Activated CD8-positive, alpha-beta memory T cell treated with anti-CD3 and anti-CD28 coated beads for 48 hours (primary cell): Measurements from ENCODE around the gene SLC10A7.
"Not testable (repeated sequence)": the region's sequence is repeated elsewhere in the genome, so short reads cannot be mapped to it uniquely, and the experiment has no call there.

ENCODE experiments used
- DNase-seq, 3 experiments: peaks; one replicate each; pipeline ENCODE4 v3.0.0-alpha.2; 2020; ENCODE audit warnings: low read depth in 2 of 3, low spot score in 2 of 3

SLC10A7 gene

DNA sequence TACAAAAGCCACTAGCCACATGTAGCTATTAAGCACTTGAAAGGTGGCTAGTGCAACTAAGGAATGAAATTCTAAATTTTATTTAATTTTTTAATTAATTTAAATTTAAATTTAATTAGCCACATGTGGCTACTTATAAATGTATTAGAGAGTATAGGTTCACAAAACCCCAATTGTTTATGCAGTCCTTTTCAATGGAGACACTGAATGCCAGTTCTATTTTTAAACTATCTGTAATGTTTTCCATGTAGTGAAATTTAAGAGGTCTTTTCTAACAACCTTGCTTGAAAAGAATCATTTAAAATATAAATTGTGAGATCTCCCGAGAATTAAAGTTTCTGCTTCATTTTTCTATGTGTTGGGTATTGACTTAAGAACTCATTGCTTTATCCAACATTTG lies 154.4 kb downstream of the SLC10A7 start:
- DNase-seq = no peak

DNA sequence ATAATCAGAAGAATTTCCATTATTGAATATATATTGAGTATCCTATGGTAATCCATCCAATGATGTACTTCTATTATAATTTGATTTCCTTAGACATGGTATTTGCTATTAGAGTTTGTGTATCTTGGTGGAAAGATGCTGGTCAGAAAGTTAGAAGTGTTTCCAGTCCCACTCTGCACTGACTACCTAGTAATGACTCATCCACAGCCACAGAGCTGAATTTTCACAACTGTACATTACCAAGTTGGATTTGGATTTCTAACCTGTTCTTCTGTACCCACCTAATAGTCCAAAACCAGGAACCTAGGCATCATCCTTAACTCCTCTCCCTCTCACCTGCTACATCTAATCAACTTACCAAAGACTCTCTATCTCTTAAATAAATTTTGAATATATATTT lies 162.0 kb downstream of the SLC10A7 start:
- no peak for DNase-seq

DNA sequence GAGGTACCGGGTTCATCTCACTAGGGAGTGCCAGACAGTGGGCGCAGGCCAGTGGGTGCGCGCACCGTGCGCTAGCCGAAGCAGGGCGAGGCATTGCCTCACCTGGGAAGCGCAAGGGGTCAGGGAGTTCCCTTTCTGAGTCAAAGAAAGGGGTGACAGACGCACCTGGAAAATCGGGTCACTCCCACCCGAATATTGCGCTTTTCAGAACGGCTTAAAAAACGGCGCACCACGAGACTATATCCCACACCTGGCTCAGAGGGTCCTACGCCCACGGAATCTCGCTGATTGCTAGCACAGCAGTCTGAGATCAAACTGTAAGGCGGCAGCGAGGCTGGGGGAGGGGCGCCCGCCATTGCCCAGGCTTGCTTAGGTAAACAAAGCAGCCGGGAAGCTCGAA lies 171.6 kb downstream of the SLC10A7 start:
- DNase-seq = not testable (repeated sequence)

DNA sequence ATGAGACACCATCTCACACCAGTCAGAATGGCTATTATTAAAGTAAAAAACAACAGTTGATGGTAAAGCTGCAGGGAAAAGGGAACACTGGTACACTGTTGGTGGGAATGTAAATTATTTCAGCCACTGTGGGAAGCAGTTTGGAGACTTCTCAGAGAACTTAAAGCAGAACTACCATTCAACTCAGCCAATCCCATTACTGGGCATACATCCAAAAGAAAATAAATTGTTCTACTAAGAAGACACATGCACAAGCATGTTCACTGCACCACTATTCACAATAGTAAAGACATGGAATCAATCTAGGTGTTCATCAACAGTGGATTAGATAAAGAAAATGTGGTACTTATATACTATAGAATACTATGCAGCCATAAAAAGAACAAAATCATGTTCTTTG lies 172.4 kb downstream of the SLC10A7 start:
- DNase-seq = no peak

DNA sequence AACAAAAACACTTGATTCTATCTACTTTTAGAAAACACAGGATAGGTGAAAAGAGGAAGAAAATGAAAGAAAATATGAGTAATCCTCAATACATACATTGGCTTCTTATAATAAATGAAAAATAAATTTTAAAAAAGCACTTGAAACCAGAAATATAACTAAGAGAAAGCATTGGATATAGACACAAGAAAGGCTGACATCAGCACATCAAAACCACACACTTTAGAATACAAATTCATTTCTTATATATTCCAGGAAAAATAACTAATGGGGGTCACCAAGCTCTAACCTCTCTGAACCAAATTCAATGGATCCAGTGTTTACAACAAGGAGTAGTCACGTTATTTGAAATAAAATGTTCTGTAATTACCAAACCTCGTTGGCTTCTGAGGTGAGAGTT lies 173.9 kb downstream of the SLC10A7 start:
- no peak for DNase-seq

DNA sequence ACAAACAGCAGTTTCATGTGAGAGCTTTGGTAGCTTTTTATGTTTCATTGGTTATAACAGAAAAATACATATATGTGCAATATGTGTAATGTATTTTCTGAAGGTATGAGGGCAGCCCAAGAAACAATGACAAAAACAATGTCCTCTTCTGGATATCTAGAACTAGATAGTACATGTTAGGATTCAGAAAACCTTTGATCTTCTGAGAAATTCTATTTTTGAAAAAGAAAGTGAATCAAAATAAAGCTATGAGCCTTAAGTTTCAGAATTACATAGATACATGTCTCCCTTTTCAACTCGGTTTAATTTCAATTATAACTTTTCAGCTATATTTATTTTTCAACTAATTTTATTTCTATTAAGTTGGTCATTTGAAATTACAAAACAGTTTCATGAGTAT lies 175.5 kb downstream of the SLC10A7 start:
- no peak for DNase-seq

DNA sequence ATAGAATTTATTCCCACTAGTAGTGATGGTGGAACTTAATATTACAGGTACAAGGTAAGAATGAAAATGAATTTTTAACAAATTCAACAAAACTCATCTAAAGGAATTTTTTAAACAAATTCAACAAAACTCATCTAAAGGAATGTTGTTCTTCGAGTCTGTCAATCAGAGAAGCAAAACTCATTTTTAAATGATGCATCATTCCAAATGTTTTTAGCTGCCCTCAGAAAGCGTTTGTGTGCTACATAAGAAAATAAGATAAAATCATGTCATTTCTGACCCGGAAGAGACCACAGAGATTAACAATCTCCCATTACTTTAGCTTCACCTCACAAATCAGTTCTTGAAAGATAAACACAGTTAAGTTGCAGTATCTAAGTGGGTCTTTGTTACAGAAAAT lies 178.0 kb downstream of the SLC10A7 start:
- no peak for DNase-seq

DNA sequence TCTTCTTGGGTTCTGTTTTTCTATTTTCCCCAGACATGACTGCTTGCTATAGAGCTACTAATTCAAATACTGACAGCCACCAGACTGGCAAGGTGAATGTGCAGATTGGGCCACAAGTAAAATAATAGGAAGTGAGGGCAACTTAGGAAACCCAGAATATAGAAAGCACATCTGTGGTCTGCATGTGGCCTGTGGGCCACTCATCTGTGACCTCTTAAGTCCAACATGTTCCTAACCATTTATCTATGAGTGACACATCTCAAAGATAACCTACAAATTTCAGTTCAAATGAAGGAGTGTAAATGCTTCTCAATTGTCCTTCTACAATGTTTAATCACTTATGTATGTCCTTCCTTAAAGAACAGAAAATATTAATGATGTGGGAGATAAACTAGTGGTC lies 178.5 kb downstream of the SLC10A7 start:
- DNase-seq = no peak

DNA sequence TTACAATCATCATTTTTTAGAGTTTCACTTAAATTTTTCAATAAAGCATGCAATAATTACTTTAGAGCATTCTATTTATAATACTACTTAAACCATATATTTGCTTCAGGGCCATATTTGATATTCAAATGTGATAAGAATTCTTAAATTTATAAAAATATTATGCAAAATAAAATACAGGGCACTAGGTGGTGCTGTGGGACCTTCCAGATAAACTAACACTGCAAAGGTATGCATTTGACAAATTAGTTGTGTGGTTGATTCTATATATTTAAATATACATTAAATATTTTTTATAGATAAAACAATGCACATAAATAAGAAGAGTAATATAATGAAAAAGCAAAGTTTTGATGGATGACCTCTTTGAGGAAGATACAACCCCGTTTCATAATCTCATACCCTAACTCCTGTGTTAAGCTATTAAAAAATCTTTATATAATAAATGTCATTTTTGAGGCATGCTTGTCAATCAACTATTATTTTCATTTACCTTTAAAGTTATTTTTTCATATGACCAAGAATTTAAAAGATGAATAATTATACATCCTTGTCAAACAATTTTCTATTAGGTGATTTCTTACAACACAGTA lies 179.0 kb downstream of the SLC10A7 start:
- no peak for DNase-seq

DNA sequence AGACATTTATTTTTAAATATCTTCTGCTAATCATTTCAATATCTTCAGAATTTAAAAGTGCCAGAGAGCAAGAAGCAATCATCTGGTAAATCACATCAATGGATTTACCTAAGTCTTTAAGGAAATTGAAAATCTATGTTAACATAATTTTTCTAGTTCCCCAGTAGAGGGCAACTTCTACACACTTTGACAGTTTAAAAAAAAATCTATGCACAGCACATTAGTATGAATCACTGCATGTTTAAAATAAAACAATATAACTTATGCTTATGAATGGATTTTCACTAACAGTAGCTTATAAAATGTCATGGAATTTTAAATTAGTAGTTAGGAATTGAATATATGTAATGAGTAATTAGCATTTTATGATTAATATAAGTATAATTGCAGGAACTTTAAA lies 180.9 kb downstream of the SLC10A7 start:
- no peak for DNase-seq

DNA sequence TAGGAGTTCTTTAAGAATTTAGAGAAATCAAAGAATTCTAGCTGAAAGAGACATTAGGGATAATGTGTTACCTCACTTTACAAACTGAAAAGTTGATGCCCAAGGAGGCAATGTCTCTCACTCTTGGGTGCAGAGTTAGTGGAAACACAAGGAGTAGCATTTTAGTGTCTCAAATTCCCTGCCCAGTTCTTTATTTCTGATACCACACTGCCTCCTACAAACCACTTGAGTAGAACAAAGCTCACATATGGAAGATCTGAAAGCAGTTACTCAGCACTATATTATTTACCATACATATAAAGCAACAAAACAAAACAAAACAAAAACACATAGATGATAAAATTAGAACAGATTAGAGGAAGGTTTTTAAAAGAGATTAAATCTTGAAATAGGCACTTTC lies 183.2 kb downstream of the SLC10A7 start:
- DNase-seq = no peak

DNA sequence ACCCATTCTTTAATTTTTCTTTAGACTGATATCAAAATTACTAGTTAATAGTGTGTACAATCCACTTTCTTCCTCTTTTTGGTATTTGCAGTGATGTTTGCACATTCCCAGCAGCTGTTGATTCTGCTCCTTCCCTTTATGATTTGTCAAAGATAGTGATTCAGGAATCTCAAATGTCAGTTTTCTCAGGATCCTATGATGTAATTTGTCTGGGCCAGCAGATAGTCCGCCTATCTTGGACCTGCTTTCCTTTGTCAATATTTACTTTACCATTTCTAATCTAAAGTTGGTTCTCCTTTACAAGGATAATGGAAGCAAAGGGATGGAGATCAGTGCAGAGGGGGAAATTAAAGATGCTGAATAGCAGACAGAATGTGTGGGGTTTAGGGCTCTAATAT lies 185.3 kb downstream of the SLC10A7 start:
- DNase-seq = no peak

DNA sequence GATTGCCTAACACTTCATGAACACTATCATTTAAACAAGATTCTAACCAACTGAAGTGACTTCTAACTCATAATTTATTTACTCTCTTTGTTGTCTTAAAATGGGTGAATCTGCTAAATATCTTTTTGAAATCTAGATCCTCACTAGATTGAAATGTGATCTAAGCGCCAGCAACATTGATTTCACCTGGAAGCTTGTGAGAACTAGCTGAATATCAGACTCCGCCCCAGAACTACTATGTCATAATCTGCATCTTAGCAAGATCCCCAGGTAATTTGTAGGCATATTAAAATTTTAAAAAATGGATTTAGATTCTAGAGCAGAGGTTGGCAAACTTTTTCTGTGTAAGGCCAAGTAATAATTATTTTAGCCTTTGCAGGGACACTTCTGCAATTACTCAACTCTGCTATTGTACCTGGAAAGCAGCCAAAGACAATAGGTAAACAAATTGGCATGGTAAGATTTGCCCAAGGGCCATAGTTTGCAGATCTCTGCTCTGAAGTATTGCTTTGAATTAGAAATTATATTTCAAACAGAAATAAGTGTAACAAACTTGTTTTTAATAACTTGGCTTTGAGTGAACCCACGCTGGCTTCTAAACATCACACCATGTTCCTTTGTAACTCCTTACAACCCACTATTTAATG lies 185.9 kb downstream of the SLC10A7 start:
- no peak for DNase-seq

DNA sequence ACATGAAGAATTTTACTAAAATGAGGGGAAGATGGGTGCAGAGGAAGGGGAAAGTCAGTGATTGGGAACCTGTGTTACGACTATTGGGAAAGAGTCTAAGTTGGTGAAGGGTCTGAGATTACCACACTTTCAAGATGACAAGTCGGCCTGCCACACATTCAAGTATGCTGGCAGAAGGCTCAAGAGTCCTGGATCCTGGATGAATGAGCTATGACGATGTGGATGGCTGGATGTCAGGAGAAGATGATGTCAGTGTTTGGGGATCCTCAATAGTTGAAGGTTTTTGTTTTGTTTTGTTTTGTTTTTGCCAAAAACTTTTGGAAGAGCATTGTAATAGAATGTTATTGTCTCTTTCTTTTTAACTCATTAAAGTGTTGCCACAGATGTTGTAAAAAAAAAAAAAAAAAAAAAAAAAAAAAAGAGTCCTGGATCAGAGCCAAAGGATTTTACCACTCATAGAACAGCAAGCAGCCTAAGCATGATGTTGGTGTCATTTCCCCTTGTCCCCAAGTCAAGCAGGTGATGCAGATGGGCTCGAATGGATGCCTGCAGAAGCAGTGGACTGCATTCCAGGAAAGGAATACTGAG lies 186.8 kb downstream of the SLC10A7 start:
- no peak for DNase-seq

DNA sequence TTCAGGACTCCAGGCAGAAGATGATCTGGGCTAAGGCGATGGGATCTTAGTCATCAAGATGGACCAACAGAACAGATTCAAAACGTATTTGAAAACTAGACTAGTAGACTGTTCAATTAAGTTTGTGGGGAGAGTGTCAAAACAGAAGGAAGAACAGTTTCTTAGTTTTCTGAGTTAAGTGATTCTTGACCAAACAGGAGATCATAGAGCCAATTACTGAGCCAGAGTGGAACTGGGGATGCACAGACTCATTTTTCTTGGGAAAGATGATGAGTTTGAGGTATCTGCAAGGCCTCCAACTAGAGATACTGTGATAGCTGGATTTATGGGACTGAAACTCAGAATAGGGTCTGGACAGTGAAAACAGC lies 187.9 kb downstream of the SLC10A7 start:
- DNase-seq = no peak

DNA sequence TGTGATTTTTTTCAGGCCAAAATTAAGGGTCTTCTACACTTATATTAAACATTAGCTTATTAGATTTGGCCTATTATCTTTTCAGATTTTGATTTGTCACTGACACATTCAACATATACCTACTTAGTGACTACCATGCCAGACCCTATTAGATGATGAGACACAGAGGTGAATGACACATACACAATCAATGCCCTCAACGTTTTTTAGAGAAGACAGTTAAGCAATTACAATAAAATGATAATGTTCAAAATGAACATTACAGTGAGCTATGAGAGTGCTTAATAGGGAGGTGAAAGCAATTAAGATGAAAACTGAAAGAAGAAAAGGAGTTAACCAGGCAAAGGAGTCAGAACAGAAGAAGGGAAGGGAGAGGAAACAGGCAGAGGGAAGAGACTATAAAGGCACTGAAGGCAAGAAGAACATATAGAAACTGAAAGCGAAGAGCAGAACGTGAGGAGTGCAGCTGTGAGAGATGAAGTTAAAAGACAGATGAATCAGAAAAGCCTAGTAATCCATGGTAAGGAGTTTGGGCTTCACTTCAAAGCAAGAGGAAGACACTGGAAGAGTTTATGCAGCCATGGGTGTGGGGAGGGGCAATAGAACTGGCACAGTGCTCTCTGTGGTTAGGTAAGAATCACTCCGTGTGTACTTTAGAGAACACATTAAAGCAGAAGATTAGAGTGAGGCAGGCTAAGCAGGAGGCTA lies 188.4 kb downstream of the SLC10A7 start:
- no peak for DNase-seq

DNA sequence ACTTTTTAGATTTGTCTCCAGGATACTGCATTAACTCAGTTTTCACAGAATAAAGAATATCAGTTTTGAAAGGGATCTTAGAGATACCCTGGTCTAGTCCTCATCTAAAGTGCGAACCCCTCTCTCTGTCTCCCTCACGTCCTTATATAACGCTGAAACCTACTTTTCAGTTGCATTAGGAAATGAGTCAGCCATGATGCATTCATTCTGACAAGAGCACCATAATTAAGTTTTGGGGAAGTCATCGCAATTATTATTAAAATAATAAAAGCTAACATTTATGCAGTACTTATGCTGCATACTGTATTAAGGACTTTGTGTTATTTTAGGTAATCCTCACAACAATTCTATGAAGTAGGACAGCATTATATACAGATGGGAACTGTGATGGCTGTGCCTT lies 191.3 kb downstream of the SLC10A7 start:
- no peak for DNase-seq

DNA sequence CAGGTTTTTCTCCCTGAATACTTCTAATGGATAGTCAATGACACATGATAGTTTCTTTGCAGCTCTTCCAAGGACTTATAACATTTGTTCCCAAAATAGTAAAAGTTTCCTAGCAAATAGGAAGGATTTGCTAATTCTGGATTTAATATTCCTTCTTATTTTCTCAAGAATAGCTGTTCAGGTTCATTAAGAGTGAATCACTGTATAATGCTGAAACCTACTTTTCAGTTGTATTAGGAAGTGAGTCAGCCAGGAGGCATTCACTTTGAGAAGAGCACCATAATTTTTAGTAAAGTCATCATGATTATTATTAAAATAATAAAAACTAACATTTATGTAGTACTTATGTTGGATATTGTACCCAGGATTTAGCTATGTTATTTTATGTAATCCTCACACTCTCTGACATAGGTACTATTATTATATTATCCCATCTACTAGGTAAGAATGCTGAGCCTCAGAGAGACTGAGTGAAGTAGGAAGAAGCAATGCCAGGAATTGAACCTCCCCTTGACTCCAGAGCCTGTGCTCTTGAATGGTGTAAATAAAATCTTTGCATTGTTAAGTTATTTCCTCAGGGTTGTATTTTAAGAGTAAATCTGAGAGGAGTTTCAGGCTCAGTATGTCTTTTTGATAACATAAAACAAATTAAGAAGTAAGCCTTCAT lies 192.6 kb downstream of the SLC10A7 start:
- DNase-seq = no peak

DNA sequence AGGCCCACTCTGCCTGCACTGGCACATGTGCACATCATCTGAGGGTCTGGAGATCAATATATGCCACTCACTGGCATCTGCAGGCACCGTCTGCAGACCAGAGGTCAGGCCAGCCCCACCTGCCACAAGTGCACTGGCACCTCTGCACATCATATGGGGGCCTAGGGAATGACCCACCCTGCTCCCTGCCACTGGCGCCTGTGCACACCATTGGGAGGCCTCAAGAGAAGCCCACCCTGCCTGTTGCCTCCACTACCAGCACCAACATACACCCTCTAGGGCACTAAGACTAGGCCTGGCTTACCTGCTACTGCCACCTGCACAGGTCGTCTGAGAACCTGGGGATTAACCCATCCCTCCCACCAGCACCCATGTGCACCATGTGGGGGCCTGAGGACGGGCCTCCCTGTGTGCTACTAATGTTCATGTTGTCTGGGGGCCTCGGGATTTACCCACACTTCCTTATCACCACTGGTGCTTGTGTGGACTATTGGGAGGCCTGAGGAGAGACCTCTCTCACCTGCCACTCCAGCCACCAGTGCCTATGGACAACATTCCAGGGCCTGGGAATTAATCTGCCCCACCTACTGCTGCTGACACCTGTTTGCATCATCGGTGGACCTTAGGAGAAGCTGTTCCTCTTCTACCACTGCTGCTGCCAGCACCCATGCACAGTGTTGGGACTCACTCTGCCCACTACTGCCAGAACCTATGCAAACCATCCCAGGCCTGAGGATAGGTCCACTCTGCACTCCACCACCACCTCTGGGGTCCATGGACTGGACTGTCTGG lies 193.7 kb downstream of the SLC10A7 start:
- no peak for DNase-seq

DNA sequence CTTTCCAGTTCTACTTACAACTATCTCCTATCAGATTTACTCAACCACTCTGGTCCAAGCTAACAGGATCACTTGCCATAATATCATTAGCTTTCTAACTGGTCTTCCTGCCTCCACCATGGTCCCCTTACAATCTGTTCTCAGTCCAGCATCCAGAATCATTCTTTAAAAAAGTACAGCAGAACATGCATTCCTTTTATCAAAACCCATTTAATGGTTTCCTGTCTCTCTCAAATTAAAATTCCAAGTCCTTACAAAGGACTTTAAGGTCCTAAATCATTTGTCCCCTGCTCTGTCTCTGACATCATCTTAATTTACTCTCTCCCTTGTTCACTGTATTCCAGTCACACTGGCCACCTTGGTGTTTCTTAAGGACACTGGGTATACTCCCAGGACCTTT lies 202.8 kb downstream of the SLC10A7 start:
- DNase-seq = no peak

DNA sequence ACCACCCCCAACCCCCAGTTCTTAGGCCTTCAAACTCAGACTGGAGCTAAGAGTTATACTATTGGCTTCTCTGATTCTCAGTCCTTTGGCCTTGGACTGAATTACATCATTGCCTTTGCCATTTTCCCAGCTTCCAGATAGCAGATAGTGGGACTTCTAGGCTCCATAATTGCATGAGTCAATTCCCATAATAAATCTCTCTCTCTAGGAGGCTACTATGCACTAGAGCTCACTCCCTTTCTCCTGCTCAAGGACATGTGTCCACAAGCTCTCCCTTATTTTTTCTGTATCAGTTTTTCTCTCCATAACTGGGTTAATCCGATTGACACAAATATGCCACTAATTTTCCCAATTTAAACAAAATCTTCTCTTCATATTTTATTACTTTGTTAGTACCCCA lies 204.0 kb downstream of the SLC10A7 start:
- DNase-seq = no peak
